Tongue (tissue), 2 donors: Measurements from ENCODE around the gene TEX2. TPM values are rescaled to one million over a fixed set of nuclear protein-coding genes. Genes with fewer than 3 reads are reported as not detected.
"Not testable (repeated sequence)": the region's sequence is repeated elsewhere in the genome, so short reads cannot be mapped to it uniquely, and the experiment has no call there.

Source experiments
- DNase-seq: peaks from one replicate; pipeline ENCODE4 v3.0.0-alpha.2; 2015
- total RNA-seq: library from RNA; depleted of rRNA; stranded (reverse); fragments of >200 nt; gene quantifications from one replicate; pipeline ENCODE4 v1.2.3, GENCODE V29; 2014

Gene TEX2
- total RNA-seq, 1 donor from 2014 or later: 39.6 TPM

GRCh38 chr17:64264891-64265290 lies 1.8 kb upstream of the TEX2 start:
- DNase-seq: no peak

GRCh38 chr17:64262198-64262999 lies 661 bp downstream of the TEX2 start:
- DNase-seq: peak; percentile 59

- no peak for DNase-seq
Observed at GRCh38 chr17:64261417-64262145, 1.5 kb downstream of the TEX2 start.

- no peak for DNase-seq
Observed at GRCh38 chr17:64260886-64261285, 2.2 kb downstream of the TEX2 start.

GRCh38 chr17:64259922-64260321 lies 3.1 kb downstream of the TEX2 start:
- DNase-seq: no peak

- DNase-seq: no peak
Observed at GRCh38 chr17:64259426-64259825, 3.6 kb downstream of the TEX2 start.

- no peak for DNase-seq
Observed at GRCh38 chr17:64256913-64257807, 5.9 kb downstream of the TEX2 start.

- DNase-seq: no peak
Observed at GRCh38 chr17:64255764-64256163, 7.3 kb downstream of the TEX2 start.

GRCh38 chr17:64254755-64255154 lies 8.3 kb downstream of the TEX2 start:
- no peak for DNase-seq

GRCh38 chr17:64253470-64253869 lies 9.6 kb downstream of the TEX2 start:
- no peak for DNase-seq

GRCh38 chr17:64252831-64253230 lies 10.2 kb downstream of the TEX2 start:
- DNase-seq: no peak

GRCh38 chr17:64250233-64250835 lies 12.7 kb downstream of the TEX2 start:
- DNase-seq: no peak

- no peak for DNase-seq
Observed at GRCh38 chr17:64247836-64248235, 15.2 kb downstream of the TEX2 start.

- no peak for DNase-seq
Observed at GRCh38 chr17:64245218-64246145, 17.6 kb downstream of the TEX2 start.

GRCh38 chr17:64244165-64244564 lies 18.9 kb downstream of the TEX2 start:
- peak; percentile 16 for DNase-seq

GRCh38 chr17:64243340-64243739 lies 19.7 kb downstream of the TEX2 start:
- no peak for DNase-seq

- DNase-seq: no peak
Observed at GRCh38 chr17:64242633-64243032, 20.4 kb downstream of the TEX2 start.

- peak; percentile 68 for DNase-seq
Observed at GRCh38 chr17:64240741-64241347, 22.2 kb downstream of the TEX2 start.

GRCh38 chr17:64240261-64240740 lies 22.8 kb downstream of the TEX2 start:
- DNase-seq: no peak

GRCh38 chr17:64238449-64238848 lies 24.6 kb downstream of the TEX2 start:
- not testable (repeated sequence) for DNase-seq
